PC-3 (cell line): ENCODE measurements around the gene APOLD1.

Experiments used
- CTCF ChIP-seq: fragments of 300-600 bp; sonication (generic); conservative IDR thresholded peaks from 2 replicates; pipeline ENCODE4 v1.5.1; 2017; ENCODE audit warnings: antibody characterized with exemption, low read depth, mild to moderate bottlenecking, low read length
- EZH2 ChIP-seq: fragments of 300-600 bp; sonication (generic); IDR thresholded peaks from one replicate; pipeline ENCODE4 v1.6.1; 2017; ENCODE audit warnings: antibody characterized with exemption, mild to moderate bottlenecking, low read length; ENCODE audit not compliant: unreplicated experiment

GRCh38 chr12:12837025-12837812, 51.8 kb downstream of the APOLD1 start:
- TF ChIP-seq CTCF (peak; percentile 73), EZH2 (no peak)
